ENCODE results near the gene HERC3. TPM values are rescaled to one million over a fixed set of nuclear protein-coding genes. Genes with fewer than 3 reads are reported as not detected.

HERC3 gene
- total and polyA plus RNA-seq, 2 of the 13 experiments (the other 11 are each of a cell fraction or from before 2014, with no cell fraction given), result 3.8 to 6.2 TPM

- no peaks in the 10 kb centered on the region for H4K20me1 ChIP-seq (ENCODE audit: insufficient read depth, low read length)
- H3K4me2 ChIP-seq (ENCODE audit: low read depth, low read length), result no peak overlapping the region
- H3K4me1 ChIP-seq (ENCODE audit: insufficient read depth, low read length), result peaks cover 17% of the 10 kb centered on the region
- BruUV-seq (replicated peaks), result no TSS peak
- no peaks in the 10 kb centered on the region for H3K79me2 ChIP-seq (ENCODE audit: insufficient read depth, low read length)
- DNase-seq (ENCODE audit: low spot score) (no peak), FAIRE-seq (no peak), ATAC-seq (no peak)
- intact Hi-C loops (cut with micrococcal nuclease; ENCODE audit: unreplicated experiment) (no loop called here), in situ Hi-C loops (cut with HindIII; ENCODE audit: extremely low pct_ligation_motif_present, low pct_unique_long_range_greater_than_20kb) (no loop called here)
- no peak for TF ChIP-seq ZNF781 (CRISPR knock-in tag; IDR thresholded peaks at IDR 0.05; ENCODE audit: borderline replicate concordance, not compliant biosample characterization)
- TF ChIP-seq, protein P1, sequence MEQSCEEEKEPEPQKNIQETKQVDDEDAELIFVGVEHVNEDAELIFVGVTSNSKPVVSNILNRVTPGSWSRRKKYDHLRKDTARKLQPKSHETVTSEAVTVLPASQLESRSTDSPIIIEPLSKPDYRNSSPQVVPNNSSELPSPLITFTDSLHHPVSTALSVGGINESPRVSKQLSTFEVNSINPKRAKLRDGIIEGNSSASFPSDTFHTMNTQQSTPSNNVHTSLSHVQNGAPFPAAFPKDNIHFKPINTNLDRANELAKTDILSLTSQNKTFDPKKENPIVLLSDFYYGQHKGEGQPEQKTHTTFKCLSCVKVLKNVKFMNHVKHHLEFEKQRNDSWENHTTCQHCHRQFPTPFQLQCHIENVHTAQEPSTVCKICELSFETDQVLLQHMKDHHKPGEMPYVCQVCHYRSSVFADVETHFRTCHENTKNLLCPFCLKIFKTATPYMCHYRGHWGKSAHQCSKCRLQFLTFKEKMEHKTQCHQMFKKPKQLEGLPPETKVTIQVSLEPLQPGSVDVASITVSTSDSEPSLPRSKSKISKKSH (CRISPR knock-in tag; IDR thresholded peaks at IDR 0.05; ENCODE audit: borderline replicate concordance), result no peak
- TF ChIP-seq PPARG (CRISPR knock-in tag; conservative IDR thresholded peaks at IDR 0.05), result no peak
- TF ChIP-seq ZNF446 (CRISPR knock-in tag; IDR thresholded peaks at IDR 0.05), result no peak
- no peak for TF ChIP-seq BRCA1 (CRISPR knock-in tag; IDR thresholded peaks at IDR 0.05)
- TF ChIP-seq ZNF761 (CRISPR knock-in tag; conservative IDR thresholded peaks at IDR 0.05), result no peak
- no peaks in the 10 kb centered on the region for H3K27me3 ChIP-seq (ENCODE audit: control insufficient read depth in 1 of 2, insufficient read depth in 2 of 2, low read length in 2 of 2)
- ChIA-PET POLR2A (no interaction called here), CTCF (ENCODE audit: low intra/inter-chr PET ratio, low total read pairs) (no interaction called here)
- H3K27ac ChIP-seq (ENCODE audit: extremely low read length, insufficient read depth, low read length), result no peak overlapping the region
- no peak overlapping the region for H2AFZ ChIP-seq (ENCODE audit: low read length)
- no peak overlapping the region for H3K4me3 ChIP-seq (replicated peaks in 1 of 3; ENCODE audit: insufficient read depth in 1 of 3, low read depth in 2 of 3, low read length in 3 of 3)
- 78% methylated on average over 3 of the region's 3 CpGs for WGBS (ENCODE audit: low lambda C conversion rate)
- 0 out of 5 replicates have a peak, but pooled peaks cover 0 to 3% of the 10 kb centered on the region in 2 experiments for H3K36me3 ChIP-seq (replicated peaks in 1 of 2; ENCODE audit: control insufficient read depth in 1 of 2, insufficient read depth in 2 of 2, low read length in 2 of 2)
- H3K9ac ChIP-seq (ENCODE audit: insufficient read depth, low read depth, low read length), result no peak overlapping the region
- no peaks in the 10 kb centered on the region for H3K9me3 ChIP-seq (ENCODE audit: low read length)
Observed at GRCh38 chr4:88599298-88599697, 7.0 kb downstream of the HERC3 start.

- Histone ChIP-seq H3K27ac (ENCODE audit: extremely low read length, insufficient read depth, low read length) (no peak overlapping the region), H3K4me3 (replicated peaks in 1 of 3; ENCODE audit: insufficient read depth in 1 of 3, low read depth in 2 of 3, low read length in 3 of 3) (no peak overlapping the region), H3K79me2 (ENCODE audit: insufficient read depth, low read length) (no peaks in the 10 kb centered on the region), H3K4me1 (ENCODE audit: insufficient read depth, low read length) (peaks cover 17% of the 10 kb centered on the region), H3K9me3 (ENCODE audit: low read length) (no peaks in the 10 kb centered on the region), H3K4me2 (ENCODE audit: low read depth, low read length) (no peak overlapping the region), H3K9ac (ENCODE audit: insufficient read depth, low read depth, low read length) (no peak overlapping the region), H4K20me1 (ENCODE audit: insufficient read depth, low read length) (no peaks in the 10 kb centered on the region), H3K27me3 (ENCODE audit: control insufficient read depth in 1 of 2, insufficient read depth in 2 of 2, low read length in 2 of 2) (no peaks in the 10 kb centered on the region), H2AFZ (ENCODE audit: low read length) (no peak overlapping the region), H3K36me3 (replicated peaks in 1 of 2; ENCODE audit: control insufficient read depth in 1 of 2, insufficient read depth in 2 of 2, low read length in 2 of 2) (0 out of 5 replicates have a peak, but pooled peaks cover 0 to 3% of the 10 kb centered on the region in 2 experiments)
- ChIA-PET POLR2A (no interaction called here), CTCF (ENCODE audit: low intra/inter-chr PET ratio, low total read pairs) (no interaction called here)
- no peak for ATAC-seq
- intact Hi-C loops (cut with micrococcal nuclease; ENCODE audit: unreplicated experiment) (no loop called here), in situ Hi-C loops (cut with HindIII; ENCODE audit: extremely low pct_ligation_motif_present, low pct_unique_long_range_greater_than_20kb) (no loop called here)
- BruUV-seq (replicated peaks), result no TSS peak
- 92% methylated on average over 1 of the region's 1 CpG for WGBS (ENCODE audit: low lambda C conversion rate)
- no peak for DNase-seq (ENCODE audit: low spot score)
- no peak for FAIRE-seq
- TF ChIP-seq BRD4 (CRISPR knock-in tag; IDR thresholded peaks at IDR 0.05) (no peak), ZNF513 (CRISPR knock-in tag; conservative IDR thresholded peaks at IDR 0.05) (no peak), RBM22 (optimal IDR thresholded peaks at IDR 0.05; ENCODE audit: low read length) (no peak), ZNF326 (CRISPR knock-in tag; IDR thresholded peaks at IDR 0.05; ENCODE audit: borderline replicate concordance) (no peak)
- TF ChIP-seq, protein P2, sequence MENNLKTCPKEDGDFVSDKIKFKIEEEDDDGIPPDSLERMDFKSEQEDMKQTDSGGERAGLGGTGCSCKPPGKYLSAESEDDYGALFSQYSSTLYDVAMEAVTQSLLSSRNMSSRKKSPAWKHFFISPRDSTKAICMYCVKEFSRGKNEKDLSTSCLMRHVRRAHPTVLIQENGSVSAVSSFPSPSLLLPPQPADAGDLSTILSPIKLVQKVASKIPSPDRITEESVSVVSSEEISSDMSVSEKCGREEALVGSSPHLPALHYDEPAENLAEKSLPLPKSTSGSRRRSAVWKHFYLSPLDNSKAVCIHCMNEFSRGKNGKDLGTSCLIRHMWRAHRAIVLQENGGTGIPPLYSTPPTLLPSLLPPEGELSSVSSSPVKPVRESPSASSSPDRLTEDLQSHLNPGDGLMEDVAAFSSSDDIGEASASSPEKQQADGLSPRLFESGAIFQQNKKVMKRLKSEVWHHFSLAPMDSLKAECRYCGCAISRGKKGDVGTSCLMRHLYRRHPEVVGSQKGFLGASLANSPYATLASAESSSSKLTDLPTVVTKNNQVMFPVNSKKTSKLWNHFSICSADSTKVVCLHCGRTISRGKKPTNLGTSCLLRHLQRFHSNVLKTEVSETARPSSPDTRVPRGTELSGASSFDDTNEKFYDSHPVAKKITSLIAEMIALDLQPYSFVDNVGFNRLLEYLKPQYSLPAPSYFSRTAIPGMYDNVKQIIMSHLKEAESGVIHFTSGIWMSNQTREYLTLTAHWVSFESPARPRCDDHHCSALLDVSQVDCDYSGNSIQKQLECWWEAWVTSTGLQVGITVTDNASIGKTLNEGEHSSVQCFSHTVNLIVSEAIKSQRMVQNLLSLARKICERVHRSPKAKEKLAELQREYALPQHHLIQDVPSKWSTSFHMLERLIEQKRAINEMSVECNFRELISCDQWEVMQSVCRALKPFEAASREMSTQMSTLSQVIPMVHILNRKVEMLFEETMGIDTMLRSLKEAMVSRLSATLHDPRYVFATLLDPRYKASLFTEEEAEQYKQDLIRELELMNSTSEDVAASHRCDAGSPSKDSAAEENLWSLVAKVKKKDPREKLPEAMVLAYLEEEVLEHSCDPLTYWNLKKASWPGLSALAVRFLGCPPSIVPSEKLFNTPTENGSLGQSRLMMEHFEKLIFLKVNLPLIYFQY (CRISPR knock-in tag; IDR thresholded peaks at IDR 0.05; ENCODE audit: borderline replicate concordance), result no peak
Observed at GRCh38 chr4:88599714-88600113, 7.4 kb downstream of the HERC3 start.
